Right atrium auricular region (tissue), 2 donors: ENCODE measurements around the gene CLCN2. TPM values are rescaled to one million over a fixed set of nuclear protein-coding genes. Genes with fewer than 3 reads are reported as not detected.
A peak's percentile ranks its signal among the peaks of the same experiment; 100 is the strongest.

Source experiments
- DNase-seq: peaks from one replicate; pipeline ENCODE4 v3.0.0-alpha.2; 2019; ENCODE audit warnings: low spot score
- H3K27ac ChIP-seq, 2 donors: fragments of 200-600 bp; sonication (generic); 1 replicate in 1 of 2; 2 replicates in 1 of 2; pipeline ENCODE4 v1.5.1; 2016 to 2019
- H3K27me3 ChIP-seq, 2 donors: fragments of 200-600 bp; sonication (generic); one replicate each; pipeline versions ENCODE4 v1.5.1 to v1.6.0; 2017 to 2019
- H3K36me3 ChIP-seq: fragments of 200-600 bp; sonication (generic); one replicate; pipeline ENCODE4 v1.5.1; 2016
- H3K4me1 ChIP-seq, 2 donors: fragments of 200-600 bp; sonication (generic); one replicate each; pipeline versions ENCODE4 v1.5.1 to v1.6.0; 2017 to 2019
- H3K4me3 ChIP-seq, 2 donors: fragments of 200-600 bp; sonication (generic); 1 replicate in 1 of 2; 2 replicates in 1 of 2; pipeline ENCODE4 v1.5.1; 2017 to 2019; ENCODE audit warnings: mild to moderate bottlenecking in 1 of 2, moderate library complexity in 1 of 2
- H3K9me3 ChIP-seq, 2 donors: fragments of 200-600 bp; sonication (generic); one replicate each; pipeline ENCODE4 v1.5.1; 2019
- CTCF ChIP-seq, 2 donors: fragments of 200-600 bp; sonication (generic); IDR thresholded peaks; one replicate each; pipeline ENCODE4 v1.5.1; 2019; ENCODE audit warnings: antibody characterized with exemption in 2 of 2
- total RNA-seq, 2 donors: library from RNA; depleted of rRNA; stranded (reverse); fragments of >200 nt; gene quantifications; one replicate each; pipeline ENCODE4 v1.1.0, GENCODE V29; 2016

The CLCN2 gene
- total RNA-seq, 2 donors from 2014 or later = 1.3 to 2.7 TPM

- Histone ChIP-seq H3K9me3 (no peaks in the 10 kb centered on the region), H3K27ac (no peak overlapping the region), H3K27me3 (no peaks in the 10 kb centered on the region), H3K4me3 (no peak overlapping the region), H3K36me3 (no peaks in the 10 kb centered on the region), H3K4me1 (peaks cover 0 to 6% of the 10 kb centered on the region in 2 donors)
- no peak for TF ChIP-seq CTCF (IDR thresholded peaks at IDR 0.05)
- DNase-seq = no peak
Observed at GRCh38 chr3:184355261-184356040, 6.0 kb downstream of the CLCN2 start.

GRCh38 chr3:184354754-184355153, 6.7 kb downstream of the CLCN2 start:
- Histone ChIP-seq H3K27me3 (no peaks in the 10 kb centered on the region), H3K4me1 (no peaks in the 10 kb centered on the region), H3K36me3 (no peaks in the 10 kb centered on the region), H3K4me3 (no peak overlapping the region), H3K9me3 (no peaks in the 10 kb centered on the region), H3K27ac (no peak overlapping the region)
- TF ChIP-seq CTCF (IDR thresholded peaks at IDR 0.05) = no peak
- no peak for DNase-seq

- H3K27me3 ChIP-seq = no peaks in the 10 kb centered on the region
- H3K4me3 ChIP-seq = no peak overlapping the region
- no peaks in the 10 kb centered on the region for H3K9me3 ChIP-seq
- no peaks in the 10 kb centered on the region for H3K4me1 ChIP-seq
- DNase-seq = no peak
- peak; percentile 53 to 82 for TF ChIP-seq CTCF (IDR thresholded peaks at IDR 0.05)
- no peaks in the 10 kb centered on the region for H3K36me3 ChIP-seq
- no peak overlapping the region for H3K27ac ChIP-seq
Observed at GRCh38 chr3:184354121-184354728, 7.2 kb downstream of the CLCN2 start.

GRCh38 chr3:184353546-184353941, 7.9 kb downstream of the CLCN2 start:
- no peak for TF ChIP-seq CTCF (IDR thresholded peaks at IDR 0.05)
- DNase-seq = no peak
- H3K27ac ChIP-seq = no peak overlapping the region
- no peaks in the 10 kb centered on the region for H3K9me3 ChIP-seq
- H3K27me3 ChIP-seq = no peaks in the 10 kb centered on the region
- no peaks in the 10 kb centered on the region for H3K36me3 ChIP-seq
- H3K4me1 ChIP-seq = no peaks in the 10 kb centered on the region
- no peak overlapping the region for H3K4me3 ChIP-seq

- H3K36me3 ChIP-seq = no peaks in the 10 kb centered on the region
- H3K27ac ChIP-seq = no peak overlapping the region
- no peaks in the 10 kb centered on the region for H3K27me3 ChIP-seq
- H3K4me1 ChIP-seq = no peaks in the 10 kb centered on the region
- DNase-seq = no peak
- no peak overlapping the region for H3K4me3 ChIP-seq
- H3K9me3 ChIP-seq = no peaks in the 10 kb centered on the region
- no peak for TF ChIP-seq CTCF (IDR thresholded peaks at IDR 0.05)
Observed at GRCh38 chr3:184352897-184353545, 8.4 kb downstream of the CLCN2 start.
